Stomach (tissue), 4 donors: ENCODE results near the gene MYCBPAP.

Source experiments
- EP300 ChIP-seq: sonication (generic); formaldehyde crosslinking; IDR thresholded peaks from one replicate; pipeline ENCODE4 v1.6.1; 2017; ENCODE audit warnings: antibody characterized with exemption
- POLR2A ChIP-seq, 4 donors: fragments of 450-650 bp; IDR thresholded peaks; one replicate each; pipeline ENCODE4 v1.6.1; 2016; ENCODE audit warnings: antibody characterized with exemption in 4 of 4, control low read depth in 2 of 4, mild to moderate bottlenecking in 1 of 4, moderate library complexity in 1 of 4
- POLR2AphosphoS5 ChIP-seq, 3 donors: sonication (generic); formaldehyde crosslinking; IDR thresholded peaks; one replicate each; pipeline ENCODE4 v1.6.1; 2016; ENCODE audit warnings: antibody characterized with exemption in 3 of 3
- TF ChIP-seq, protein P1 (sequence below), 7 experiments: fragments of 450-650 bp in 4 of 7; fragments of 200-600 bp in 3 of 7; sonication (generic) in 3 of 7; IDR thresholded peaks; one replicate each; pipeline ENCODE4 v1.5.1; 2016 to 2019; ENCODE audit warnings: antibody characterized with exemption in 7 of 7, control low read depth in 2 of 7, mild to moderate bottlenecking in 1 of 7

DNA sequence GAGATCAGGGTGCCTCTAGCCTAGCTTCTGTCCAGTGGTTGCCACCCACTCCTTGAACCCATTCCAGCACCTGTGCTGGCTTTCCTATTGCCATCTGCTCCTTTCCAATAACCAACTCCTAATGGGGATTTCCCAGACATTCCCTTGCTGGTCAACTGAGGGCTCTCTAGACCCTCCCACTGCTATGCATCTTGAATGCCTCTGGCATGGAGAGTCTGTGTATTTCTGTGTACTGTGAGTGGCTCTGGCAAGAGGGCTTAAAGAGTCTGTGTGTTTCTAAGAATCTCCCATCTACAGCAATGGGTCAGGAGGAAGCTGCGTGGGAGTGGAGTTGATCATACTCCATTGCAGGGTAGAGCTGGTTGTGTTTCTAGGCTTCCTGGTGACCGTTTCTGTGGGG, 13.3 kb downstream of the MYCBPAP start:
- TF ChIP-seq, protein P1, sequence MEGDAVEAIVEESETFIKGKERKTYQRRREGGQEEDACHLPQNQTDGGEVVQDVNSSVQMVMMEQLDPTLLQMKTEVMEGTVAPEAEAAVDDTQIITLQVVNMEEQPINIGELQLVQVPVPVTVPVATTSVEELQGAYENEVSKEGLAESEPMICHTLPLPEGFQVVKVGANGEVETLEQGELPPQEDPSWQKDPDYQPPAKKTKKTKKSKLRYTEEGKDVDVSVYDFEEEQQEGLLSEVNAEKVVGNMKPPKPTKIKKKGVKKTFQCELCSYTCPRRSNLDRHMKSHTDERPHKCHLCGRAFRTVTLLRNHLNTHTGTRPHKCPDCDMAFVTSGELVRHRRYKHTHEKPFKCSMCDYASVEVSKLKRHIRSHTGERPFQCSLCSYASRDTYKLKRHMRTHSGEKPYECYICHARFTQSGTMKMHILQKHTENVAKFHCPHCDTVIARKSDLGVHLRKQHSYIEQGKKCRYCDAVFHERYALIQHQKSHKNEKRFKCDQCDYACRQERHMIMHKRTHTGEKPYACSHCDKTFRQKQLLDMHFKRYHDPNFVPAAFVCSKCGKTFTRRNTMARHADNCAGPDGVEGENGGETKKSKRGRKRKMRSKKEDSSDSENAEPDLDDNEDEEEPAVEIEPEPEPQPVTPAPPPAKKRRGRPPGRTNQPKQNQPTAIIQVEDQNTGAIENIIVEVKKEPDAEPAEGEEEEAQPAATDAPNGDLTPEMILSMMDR (IDR thresholded peaks at IDR 0.05): no peak
- TF ChIP-seq POLR2AphosphoS5 (IDR thresholded peaks at IDR 0.05) (no peak), POLR2A (IDR thresholded peaks at IDR 0.05) (no peak), EP300 (no peak)
